CD4-positive, alpha-beta T cell treated with Interleukin-17A for 1 hour (primary cell): Measurements from ENCODE around the gene TEX2.
A peak's percentile ranks its signal among the peaks of the same experiment; 100 is the strongest.

ENCODE experiments used
- DNase-seq: peaks from one replicate; pipeline ENCODE4 v3.0.0-alpha.2; 2020

TEX2 gene

DNA sequence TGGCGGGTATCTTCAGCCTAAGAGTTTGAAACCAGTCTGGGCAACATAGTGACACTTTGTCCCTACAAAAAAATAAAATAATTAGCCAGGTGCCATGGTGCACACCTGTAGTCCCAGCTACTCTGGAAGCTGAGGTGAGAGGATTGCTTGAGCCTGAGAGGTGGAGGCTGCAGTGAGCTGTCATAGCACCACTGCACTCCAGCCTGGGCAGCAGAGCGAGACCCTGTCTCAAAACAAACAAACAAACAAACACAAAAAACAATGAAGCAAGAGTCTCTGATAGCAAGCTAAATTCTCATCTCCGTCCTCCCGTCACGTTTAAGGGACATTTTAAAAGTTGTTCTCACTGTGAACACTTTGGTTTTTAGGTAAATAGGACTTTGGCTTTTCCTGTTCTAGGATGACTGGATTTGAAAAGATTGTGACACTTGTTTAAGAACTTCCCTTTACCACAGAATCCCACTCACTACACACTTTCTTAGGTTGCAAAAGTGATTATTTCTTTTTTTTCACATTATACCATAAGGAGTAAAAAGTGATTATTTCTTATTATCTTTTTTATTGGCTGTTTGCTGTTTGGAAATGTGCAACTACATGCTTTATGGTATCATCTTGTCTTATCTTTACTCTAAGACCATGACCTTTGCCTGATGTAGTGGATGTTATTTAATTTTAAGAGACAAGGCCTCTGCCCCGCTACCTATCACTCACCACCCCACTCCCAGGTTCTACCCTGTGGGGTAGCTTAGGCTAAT lies 128.7 kb downstream of the TEX2 start:
- DNase-seq = no peak

DNA sequence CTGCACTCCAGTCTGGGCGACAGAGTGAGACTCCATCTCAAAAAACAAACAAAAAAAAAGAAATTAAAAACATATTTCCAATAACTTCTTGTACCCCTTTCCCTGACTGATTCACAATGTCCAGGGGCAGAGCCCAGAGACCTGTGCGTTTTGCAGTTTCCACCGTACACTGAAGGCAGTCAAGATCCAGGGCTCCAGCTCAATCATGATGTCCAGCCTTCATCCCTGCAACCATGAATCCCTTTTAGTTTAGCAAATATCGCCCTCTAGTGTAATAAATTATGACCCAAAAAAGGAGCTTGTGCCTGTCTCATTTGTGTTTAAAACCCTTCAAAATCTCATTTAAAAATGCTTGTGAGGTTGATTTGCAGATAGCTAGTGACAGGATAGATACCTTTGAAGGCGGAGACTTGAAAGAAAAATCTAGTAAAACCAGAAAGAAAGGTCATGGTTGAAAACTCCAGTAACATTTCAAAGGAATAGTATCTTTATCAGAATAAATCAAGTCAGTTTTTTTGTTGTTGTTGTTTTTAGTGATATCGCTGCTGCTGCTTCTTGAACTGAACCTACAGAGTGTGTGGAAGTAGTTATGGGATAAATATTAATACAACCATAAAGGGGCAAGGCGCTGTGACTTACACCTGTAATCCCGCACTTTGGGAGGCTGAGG lies 129.4 kb downstream of the TEX2 start:
- DNase-seq = peak; percentile 80

DNA sequence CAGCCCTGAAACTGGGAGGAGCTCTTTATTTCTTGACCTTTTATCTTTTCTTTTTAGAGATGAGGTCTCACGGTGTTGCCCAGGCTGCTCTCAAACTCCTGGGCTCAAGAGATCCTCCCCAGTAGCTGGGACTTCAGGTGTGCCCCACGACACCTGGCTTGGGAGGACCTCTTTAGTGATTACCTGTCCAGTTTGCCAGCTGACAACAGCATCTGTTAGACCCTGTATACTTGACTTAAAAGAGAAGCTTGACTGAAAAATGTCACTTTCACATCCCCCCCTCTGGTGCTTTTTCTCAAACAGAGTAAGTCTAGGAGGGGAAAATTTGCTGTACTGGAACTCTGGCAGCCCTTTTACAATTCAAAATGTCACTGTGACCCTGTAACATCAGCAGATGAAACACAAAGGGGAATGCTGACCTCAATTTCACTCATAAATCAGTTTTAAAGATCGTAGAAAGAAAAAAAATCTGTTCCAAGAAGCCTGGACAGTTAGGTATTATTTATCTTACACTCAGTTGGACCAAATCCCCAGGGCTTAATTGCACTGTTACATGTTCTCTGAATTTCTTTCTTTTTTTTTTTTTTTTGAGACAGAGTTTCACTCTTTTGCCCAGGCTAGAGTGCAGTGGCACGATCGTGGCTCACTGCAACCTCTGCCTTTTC lies 131.3 kb downstream of the TEX2 start:
- DNase-seq = no peak

DNA sequence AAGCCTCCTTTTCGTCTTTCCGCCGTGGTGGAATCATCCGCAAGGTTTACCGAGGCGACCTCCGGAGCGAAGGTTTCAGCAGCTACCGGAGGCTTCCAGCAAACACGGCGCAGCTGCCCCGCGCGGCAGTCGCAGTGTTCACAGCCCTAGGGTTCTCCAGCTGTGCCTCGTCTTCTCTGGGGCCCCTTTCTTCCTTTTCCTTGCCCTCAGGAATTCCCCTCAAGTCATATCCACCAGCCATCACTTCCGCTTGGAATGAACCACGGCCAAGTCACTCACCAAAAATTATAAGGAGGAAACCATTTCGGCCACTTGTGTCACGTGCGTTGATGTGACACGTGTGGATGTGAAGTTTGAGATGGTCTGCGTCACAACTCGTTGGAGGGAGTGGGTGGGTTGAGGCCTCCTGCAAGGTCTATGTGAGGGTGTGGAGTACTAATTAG lies 132.5 kb downstream of the TEX2 start:
- DNase-seq = peak; percentile 84

DNA sequence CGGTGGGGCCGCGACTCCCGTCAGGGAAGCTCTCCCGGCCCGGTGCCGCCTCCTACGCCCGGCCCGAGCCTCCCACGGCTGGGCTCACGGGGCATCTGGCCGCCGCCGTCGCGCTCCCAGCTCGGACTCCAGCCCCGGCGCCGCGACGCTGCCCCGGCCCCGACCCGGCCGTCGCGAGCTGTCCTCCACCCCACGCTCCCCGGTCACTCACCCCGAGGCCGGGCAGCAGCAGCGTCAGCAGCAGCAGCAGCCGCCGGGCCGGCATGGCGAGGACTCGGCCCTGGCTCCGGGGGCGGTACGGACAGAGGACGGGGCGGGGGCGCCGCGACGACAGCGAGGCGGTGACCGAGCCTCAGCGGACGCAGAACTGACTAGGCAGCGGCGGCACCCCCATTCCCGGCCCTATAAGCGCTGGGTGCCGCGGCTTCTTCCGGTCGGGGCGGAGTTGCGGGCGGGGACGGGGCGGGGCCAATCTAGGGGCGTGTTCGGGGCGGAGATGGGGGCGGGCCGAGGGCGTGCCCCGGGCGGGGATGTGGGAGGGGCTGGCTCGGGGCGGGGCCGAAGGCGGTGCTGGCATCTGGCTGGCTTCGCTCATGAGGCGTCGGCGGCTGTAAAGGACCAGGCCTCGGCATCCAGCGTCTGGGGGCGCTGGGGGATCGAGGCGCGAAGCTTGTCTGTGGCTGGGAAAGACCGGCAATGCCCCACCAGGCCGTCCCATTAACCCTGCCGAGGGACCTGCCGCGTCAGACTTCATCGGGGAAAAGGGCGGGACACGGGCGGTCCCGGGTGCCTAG lies 133.1 kb downstream of the TEX2 start, which contains the start of gene ERN1:
Gene ERN1, minus strand, starts transcription at position 380 of the 794 bp plus-strand sequence. Its CDS starts 115 bp downstream, at position 265.
- DNase-seq = peak; percentile 91

DNA sequence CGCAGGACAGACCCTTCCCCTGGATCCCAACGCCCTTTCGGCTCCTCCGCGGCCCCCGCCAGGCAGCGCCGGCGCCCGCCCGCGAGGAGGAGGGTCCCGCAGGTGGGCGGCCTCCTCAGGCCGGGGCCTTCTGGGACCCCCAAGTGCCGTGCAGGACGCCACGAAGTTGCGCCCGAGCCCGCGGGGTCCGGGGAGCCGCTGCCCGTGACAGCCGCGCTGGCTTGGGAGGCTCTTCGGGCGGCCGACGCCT lies 133.6 kb downstream of the TEX2 start:
- DNase-seq = no peak

DNA sequence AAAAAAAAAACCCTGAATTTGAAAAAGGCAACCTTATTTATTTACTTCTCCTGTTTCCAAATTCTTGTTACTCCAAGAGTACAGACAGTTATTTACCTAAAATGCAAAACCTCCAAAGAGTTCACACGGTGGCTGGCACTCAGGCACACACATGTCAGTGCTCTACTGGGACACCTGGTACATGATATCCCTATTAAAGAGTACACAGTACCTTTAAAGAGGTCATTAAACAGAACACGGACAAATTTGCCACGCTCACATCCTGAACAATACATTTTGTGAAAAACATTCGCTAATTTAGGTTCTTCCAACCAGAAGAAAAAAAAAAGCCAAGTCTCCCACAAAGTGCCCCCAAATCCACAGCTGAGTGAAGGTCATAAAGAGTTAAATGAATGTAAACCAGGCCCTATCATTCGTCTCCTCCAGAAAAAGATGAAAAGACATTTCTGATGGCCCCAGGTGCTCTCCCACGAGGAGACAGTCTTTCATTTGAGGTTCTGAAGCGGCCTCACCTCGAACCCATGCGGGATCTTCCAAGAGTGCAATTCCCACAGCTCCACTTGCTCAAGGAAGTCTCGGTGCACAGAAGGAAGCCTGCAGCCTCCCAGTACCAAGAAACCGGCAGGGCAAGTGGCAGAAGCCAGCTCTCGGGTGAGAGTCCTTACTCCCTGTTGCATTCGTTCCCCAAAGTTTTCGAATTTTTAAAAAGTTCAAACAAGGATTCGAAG lies 134.1 kb downstream of the TEX2 start:
- DNase-seq = no peak

DNA sequence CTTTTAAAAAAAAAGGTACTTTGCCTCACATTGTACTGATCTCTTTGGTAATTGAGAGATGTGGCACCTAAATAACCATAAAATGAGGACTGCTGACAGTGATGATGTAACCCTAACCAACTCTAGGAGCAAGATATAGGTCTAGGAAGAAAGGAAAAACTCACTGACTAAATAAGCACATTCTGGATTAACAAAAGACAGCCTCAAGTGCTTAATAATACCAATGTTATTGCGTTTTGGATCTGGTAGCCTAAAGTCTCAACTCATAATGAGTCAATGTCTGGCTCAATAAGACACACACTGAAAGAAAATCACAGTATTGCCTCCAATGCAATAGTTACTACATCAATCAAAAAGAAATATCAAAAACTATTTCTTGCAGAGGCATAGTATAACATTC lies 136.1 kb downstream of the TEX2 start:
- no peak for DNase-seq

DNA sequence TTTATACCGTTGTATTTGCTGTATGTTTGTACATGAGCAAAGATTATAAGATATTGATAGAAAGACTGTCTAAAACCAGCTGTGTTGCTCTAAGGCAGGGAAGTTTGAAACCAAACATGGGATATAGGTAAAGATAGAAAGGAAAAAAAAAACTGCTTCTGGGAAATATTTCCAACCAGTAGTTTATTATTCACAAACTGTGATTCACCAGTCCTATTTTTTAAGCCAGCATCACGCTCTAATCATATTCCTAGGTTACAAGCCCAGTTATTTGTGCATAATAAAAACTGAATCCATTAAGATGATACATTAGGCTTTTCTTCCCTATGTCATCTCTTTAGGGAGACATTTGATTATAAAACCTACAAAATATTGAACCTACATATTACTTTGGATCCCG lies 137.1 kb downstream of the TEX2 start:
- no peak for DNase-seq

DNA sequence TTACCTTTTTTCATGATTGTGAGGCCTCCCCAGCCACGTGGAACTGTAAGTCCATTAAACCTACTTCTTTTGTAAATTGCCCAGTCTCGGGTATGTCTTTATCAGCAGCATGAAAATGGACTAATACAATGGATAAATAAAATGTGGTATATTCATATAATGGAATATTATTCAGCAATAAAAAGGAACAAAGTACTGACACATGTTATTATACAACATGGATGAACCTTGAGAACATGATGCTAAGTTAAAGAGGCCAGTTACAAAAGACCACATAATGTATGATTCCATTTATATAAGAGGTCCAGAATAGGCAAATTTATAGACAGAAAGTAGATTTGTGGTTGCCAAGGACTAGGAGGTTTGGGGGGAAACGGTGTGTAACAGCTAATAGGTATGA lies 138.5 kb downstream of the TEX2 start:
- no peak for DNase-seq

DNA sequence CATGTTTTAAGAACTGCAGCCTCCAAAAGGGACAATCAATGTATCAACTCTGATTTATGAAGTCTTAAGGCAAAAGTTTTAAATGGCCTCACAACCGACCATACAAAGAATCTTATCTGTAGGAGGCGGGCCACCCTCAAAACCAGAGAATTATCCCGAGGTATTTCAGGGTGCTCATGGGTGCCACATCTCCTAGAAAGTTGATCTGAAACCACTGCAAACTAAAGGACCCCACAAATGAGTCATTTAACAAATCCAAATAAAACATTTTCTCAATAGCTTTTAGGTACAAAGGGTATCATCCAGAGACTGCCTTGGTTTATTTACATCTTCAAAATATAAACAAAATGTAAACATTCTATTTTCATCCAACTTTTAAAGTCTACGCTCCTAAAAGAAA lies 139.9 kb downstream of the TEX2 start:
- DNase-seq = no peak

DNA sequence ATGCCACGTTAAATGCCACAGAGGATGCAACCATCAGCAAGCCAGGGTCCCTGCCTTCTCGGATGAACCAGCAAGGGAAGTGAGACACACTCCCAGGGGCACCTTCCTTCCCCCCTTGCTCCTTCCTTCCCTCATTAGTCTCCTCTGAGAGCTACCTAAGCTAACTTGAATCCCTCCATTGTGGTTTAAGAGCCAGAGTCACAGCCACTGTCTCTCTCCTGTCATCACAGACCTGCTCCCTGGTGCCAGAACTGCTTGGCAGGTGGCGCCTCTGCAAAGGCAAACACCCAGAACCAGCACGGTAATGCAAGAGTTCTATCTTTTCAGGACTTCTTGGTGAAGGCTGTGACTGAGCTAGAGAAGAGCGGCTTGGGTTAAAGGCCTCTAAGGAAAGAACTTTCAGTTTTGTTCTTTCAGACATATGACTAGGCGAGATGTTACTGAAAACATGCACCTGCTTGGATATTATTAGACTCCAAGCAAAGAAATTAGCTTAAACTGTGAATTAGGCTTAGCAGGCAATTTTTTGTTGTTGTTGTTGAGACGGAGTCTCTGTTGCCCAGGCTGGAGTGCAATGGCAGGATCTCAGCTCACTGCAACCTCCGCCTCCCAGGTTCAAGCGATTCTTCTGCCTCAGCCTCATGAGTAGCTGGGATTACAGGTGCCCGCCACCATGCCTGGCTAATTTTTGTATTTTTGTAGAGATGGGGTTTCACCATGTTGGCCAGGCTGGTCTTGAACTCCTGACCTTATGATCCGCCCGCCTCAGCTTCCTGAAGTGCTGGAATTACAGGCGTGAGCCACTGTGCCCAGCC lies 141.9 kb downstream of the TEX2 start:
- peak; percentile 45 for DNase-seq

DNA sequence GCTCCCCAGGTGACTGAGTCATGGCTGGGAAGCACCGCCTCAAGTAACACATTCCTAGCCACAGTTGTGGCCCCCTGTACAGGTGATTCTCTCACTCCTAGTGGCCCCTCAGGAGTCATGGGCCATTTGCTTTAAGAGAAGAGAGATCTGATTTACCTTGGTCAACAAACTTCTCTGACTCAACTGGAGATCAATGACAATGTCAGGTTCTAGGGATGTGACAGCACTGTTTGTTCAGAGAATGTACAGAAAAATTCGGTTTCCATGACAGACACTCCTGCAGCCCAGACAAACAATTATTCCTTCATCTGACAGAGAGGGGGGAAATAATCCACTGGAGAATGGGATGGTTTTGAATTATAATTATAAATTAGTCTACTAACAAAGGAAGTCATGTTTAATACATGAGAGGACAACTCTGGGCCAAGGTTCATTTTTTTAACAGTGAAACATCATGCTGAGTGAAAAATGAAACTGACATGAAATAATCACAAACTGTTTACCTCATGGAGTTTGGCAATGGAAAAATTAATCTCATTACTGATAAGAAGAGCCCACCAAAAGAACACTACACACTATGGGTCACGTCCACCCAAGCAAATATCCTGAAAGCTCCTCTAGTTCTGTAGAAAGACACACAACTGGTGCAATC lies 142.8 kb downstream of the TEX2 start:
- DNase-seq = no peak

DNA sequence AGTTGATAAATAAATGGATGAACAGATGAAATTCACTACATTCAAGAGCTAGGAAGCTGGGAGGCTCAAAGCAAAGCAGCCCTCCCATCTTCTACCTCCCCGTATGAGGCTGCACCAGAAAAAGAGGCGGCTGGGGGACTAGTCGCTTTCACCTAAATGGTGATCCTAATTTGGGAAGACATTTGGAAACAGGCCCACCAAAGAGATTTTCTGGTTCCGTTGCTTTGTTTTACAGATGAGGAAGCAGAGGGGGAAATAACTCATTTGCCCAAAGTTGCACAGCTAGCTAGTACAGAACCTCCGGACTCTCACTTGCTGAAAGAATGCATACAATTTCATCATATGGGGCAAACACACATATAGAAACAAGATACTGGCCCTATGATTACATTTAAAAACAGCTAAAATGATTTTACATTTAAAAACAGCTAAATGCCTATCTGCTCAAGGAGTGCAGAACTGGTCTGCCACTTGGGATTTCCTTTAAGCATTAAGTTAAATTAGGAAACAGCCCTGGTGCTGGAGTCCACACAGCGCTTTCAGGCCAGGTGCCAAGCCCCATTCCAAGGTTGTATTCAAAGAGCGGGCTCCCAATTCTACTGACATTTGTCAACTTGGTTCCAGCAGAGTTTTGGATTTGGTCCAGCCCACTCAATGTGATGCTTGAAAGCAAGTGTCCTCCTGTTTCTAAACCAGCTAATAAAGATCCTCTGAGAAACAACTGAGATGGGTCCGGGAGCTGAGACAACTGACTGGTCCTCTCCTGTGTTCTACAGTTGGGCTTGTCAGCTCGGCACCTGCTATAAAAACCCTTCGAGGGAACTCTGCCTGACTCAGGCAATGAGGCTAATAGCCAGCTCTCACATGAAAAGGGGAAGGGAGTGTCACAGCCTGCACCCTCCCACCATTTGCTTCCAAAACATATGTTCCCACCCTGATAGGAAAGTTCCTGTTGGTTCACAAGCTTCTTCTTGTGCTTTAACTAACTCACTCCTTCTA lies 144.8 kb downstream of the TEX2 start:
- no peak for DNase-seq

DNA sequence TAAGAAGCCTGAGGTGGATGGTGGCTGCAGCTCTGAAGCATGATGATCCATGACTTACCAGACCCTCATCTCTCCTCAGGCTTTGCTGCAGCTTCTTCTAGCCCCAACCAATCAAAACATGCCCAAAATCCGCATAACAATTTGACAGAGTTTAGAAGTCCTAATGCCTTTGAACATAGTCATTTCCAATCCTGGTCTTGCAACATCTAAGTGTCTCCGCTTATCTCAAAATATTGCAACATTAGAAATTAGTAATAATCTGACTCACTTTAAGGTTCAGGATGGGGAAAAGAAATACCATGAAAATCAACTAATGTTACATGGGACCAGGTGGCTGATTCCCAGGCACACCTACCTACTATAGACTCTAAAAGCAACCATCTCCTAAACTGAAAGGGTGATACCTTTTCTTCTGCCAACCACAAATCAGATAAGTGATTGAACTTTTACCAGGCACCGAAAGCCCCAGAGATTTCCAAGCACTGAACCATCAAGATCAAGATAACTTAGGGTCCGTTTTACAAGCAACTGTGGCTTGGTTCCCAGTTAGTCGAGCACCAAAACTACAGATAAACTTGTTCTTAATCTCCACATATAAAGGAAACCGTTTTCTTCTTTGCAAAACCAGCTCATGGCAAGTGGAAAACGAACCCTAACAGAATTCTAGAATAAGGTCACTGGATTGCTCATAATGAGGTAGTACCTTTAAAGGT lies 147.1 kb downstream of the TEX2 start:
- peak; percentile 37 for DNase-seq

DNA sequence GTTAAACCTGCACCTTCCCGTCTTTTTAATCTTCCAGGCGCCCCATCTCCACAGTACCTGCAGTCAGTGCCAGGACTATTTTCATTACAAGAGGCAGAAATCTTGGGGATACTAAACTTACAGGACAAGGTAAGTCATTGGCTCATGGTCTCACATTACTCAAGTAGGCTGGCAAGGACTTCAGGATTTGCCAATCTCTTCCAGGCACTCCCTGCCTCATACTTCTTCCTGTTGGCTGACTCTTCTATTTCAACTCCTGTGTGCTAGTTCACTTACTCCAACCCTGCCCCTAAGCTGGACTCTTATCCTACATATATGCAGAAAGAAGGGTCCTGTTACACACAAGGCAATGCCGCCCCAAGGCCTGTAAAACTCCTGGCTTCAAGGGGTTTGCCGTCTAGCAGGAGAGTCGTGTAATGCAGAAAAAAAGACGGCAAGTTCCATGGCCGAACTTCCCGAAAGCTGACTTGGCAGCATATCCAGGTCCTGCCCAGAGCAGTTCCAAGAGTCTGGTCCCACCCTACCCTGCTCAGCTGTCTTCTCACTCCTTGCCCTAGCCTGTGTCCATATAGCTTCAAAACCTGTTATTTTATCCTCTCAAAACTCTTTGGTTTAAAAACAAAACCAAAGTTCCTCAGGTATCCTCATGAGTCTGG lies 147.9 kb downstream of the TEX2 start:
- DNase-seq = no peak

DNA sequence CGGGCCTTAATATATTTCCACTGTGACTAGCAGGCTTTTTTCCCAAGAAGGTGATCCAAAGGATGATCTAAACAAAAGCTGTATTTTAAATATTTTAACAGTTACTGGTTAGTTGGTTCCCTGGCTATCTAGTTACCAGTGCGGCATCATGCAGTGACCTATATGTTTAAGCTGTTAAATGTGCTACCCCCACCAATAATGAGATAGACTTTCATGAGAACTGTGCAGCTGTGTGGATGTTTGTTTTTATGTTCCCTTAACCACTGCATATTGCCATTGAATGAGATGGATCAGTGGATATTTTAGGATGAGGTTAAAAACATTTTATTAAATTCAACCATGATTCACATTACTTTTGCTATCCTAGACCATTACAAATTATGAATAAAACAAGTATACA lies 150.1 kb downstream of the TEX2 start:
- no peak for DNase-seq

DNA sequence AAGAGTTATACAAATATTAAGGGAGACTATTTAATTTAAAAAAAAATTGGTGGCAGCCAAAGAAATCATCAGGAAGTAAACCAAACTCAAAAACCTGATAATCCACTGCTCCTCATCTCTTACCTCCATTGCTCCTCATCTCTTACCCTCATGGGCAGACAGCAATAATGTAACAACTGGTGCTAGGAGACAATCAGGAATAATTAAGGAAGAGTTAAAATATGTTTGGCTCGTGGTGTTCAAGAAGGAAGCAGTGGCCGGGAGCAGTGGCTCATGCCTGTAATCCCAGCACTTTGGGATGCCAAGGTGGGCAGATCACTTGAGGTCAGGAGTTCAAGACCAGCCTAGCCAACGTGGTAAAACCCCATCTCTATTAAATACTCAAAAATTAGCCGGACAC lies 151.2 kb downstream of the TEX2 start:
- no peak for DNase-seq
